Adipose tissue (tissue), 3 donors: ENCODE measurements around the gene AURKAIP1. TPM values are rescaled to one million over a fixed set of nuclear protein-coding genes. Genes with fewer than 3 reads are reported as not detected.
"Not testable (repeated sequence)": the region's sequence is repeated elsewhere in the genome, so short reads cannot be mapped to it uniquely, and the experiment has no call there.

Experiments
- H3K27ac ChIP-seq: one replicate; pipeline ENCODE4 v1.5.1; 2013; ENCODE audit warnings: low read depth, low read length
- WGBS, 3 donors: extraction: QIAGEN DNeasy Blood & Tissue Kit; methylation state at CpG; one replicate each; pipeline ENCODE4 v1.1.7; 2013; 5-methylcytosine and 5-hydroxymethylcytosine counted together
- polyA plus RNA-seq, 3 donors: library from polyadenylated mRNA; stranded (reverse); fragments of 200-250 nt; gene quantifications; one replicate each; pipeline ENCODE4 v1.2.3, GENCODE V29; 2013
- donor health status: healthy with polysubstance abuse.
- donor health status: Bipolar disorder and iron deficiency.
- donor health status: healthy.

AURKAIP1 gene
- polyA plus RNA-seq, 3 donors, result 129 to 240 (median 165) TPM

DNA sequence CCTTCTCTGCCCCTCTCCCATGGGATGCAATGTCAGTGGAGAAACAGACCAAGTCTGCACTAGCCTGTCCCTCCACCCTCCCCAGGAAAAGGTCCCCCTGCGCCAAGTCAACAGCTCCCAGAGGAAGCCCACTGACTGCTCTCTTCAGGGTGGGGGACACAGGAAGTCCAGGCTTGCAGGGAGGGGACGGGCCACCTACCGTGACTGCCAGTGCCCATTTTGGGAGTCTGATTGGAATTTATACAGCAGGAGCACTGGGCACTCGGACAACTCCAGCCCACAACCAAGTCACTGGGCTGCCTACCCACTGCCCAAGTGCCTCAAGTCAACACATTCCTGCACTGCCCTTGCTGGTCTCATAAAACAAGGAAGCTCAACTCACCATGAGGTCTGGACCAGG is 18.0 kb upstream of the AURKAIP1 start:
- 85 to 94% (median 93%) methylated on average over 4 of the region's 4 CpGs for WGBS, 3 donors

DNA sequence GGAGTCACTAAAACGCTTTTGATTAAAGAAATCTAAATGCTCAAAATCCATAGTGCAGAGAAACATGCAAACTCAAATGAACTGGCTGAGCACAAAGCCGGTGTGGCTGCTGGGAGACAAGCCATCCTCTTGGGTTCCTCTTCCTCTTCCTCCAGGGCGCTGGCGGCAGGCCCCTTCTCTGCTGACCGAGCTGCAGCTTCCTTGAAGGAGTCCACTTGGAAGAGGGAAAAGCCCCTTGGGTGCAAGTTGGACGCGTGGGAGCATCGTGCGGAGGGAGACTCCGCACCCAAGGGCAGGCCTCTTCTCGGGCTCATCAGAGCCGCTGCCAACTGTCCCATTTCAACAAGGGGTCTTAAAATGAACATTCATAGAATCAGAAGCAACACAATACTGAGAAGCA is 16.2 kb upstream of the AURKAIP1 start:
- H3K27ac ChIP-seq, result no peak overlapping the region
- 72 to 88% (median 73%) methylated on average over 12 of the region's 12 CpGs for WGBS, 3 donors

More for the DNA sequence above, 18.0 kb upstream of the AURKAIP1 start:
- H3K27ac ChIP-seq, result no peak overlapping the region

DNA sequence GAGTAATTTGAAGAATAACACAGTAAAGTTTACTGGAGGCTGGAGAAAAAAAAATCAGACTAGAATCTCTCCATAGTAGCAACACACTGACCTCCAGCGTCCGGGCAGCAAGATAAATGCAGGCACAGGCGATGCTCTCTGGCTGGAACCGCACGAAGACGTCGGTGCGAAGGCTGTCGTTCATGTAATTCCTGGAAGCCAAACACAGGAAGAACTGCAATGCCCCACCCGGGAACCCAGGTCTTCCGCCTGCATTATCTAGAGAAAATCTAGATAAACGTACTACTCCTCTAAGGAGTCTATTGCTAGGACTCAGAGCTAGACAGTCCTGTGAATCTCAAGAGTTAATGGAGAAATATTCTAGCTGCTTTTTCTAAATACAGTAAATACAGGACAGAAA is 15.7 kb upstream of the AURKAIP1 start:
- WGBS, 3 donors, result 79 to 84% (median 83%) methylated on average over 12 of the region's 12 CpGs
- H3K27ac ChIP-seq, result no peak overlapping the region

DNA sequence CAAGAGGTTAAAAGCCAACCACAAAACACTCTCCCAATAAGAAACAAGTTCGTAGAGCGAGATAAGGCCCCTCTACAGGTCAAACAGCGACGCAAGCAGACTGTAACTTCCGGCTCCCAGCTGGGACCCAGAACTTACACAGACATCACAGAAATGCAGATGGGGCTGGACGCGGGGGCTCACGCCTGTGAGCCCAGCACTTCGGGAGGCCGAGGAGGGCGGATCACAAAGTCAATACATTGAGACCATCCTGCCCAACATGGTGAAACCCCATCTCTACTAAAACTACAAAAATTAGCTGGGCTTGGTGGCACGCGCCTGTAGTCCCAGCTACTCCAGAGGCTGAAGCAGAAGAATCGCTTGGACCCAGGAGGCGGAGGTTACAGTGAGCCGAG is 13.1 kb upstream of the AURKAIP1 start:
- no peak overlapping the region for H3K27ac ChIP-seq
- 94 to 99% (median 97%) methylated on average over 16 of the region's 16 CpGs for WGBS, 3 donors

DNA sequence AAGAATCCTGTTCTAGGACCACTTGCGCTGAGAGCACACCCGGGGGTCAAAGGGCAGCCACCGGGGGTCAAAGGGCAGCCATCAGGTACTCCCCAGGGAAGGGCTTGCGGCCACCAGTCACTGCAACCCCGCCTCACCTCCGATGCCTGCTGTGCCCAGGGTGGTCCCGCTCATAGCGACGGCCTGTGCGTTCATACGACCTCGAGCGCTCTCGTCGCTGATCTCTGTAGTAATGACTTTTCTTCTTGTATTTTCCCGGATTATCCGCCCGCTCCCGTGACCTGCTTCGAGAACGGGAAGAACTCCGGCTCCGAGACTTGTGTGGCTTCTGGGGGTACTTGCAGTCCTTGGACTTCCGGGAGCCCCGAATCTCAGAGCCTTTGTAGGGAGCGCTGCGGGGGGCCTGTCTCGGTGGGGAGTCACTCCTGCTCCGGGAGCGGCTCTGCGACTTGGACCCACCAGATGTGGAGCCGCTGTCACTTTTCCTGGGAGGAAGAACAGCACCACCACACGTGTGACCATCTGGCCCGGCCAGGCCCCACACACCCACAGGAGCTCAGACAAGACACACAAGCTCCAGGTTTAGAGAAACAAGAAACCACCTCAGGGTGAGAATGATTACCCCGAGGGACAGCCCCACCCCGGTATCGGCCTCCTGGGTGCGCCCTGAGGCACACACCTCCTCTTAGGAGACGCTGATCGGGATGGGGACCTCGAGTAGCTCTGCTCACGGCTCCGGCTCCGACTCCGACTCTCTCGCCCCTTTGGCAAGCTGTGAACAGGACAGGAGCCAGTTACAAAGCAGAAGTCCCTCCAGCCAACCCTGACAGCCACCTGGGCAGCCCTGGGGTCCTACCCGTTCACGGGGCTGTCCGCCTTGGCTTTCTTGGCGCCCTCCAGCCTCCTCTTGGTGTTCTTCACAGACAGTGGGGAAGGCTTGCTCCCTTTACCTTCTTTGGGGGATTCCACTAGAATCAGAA is 12.4 kb upstream of the AURKAIP1 start:
- 96% methylated on average over 50 of the region's 50 CpGs for WGBS, 3 donors
- no peak overlapping the region for H3K27ac ChIP-seq

DNA sequence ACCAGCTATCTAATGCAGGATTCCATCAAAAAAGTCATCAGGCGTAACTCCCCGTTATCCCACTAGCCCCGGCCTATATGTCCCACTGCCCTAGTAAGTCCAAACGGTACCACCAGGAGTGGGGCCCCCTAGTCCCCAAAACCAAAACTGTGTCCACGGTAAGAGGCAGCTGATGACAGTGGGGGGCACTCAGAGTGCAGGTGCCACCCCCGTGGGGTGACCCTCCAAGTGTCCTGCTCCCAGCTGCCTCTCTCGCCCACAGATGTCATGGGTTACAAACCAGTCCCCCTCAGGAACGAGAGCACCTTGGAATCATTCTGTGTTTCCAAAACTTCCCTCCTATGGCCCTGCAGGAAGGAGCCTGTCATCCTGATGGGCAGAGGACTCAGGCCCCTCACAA is 10.9 kb upstream of the AURKAIP1 start:
- H3K27ac ChIP-seq, result no peak overlapping the region
- WGBS, 3 donors, result 89 to 93% (median 89%) methylated on average over 8 of the region's 8 CpGs

DNA sequence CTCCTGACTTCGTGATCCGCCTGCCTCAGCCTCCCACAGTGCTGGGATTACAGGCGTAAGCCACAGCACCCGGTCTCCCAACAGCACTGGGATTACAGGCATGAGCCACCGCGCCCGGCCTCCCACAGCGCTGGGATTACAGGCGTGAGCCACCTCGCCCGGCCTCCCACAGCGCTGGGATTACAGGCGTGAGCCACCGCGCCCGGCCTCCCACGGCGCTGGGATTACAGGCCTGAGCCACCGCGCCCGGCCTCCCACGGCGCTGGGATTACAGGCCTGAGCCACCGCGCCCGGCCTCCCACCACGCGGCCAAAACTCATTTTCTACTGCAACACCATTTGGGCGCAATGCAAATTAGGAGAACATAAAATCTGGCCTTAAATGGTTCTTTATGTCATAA is 10.3 kb upstream of the AURKAIP1 start:
- H3K27ac ChIP-seq, result not testable (repeated sequence)
- 95% methylated on average over 29 of the region's 29 CpGs for WGBS, 3 donors

DNA sequence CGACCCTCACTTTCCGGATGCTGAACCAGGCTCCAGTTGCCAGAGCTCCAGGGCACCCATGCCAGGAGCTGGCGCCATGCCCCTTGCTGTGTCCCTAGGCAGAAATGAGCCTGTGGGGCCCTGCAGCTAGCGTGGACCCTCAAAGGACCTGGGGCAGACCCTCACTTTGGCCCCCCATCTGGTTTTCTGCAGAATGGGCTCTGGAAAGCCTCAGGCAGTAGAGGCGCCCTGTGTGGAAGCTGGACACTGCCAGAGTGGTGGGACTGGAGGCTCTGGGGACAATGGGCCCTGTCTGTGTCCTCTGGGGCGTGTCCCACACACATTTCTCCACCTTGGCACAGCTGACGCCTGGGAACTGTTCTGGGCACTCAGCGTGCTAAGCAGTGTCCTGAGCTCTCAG is 6.3 kb upstream of the AURKAIP1 start:
- WGBS, 3 donors, result 80 to 84% (median 83%) methylated on average over 8 of the region's 8 CpGs
- no peak overlapping the region for H3K27ac ChIP-seq

DNA sequence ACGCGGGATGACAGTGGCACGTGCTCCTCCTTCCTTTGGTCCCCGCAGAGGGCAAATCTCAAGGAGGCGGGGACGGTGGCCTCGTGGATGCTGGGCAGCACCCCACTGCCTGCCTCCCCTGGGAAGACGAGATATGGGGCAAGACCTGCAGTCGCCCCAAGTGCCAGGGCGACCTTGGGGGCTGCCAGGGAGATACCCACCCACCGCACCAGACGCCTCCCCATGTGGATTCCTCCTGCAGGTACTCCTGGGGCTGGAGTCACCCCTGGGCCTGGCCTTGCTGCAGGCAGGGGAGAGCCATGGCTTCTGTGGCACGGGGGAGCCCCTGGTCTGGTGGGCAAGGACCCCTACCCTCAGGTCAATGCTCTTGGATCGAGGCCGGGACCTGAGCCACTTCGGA is 5.9 kb upstream of the AURKAIP1 start:
- 88 to 94% (median 93%) methylated on average over 10 to 16 of the region's 16 CpGs for WGBS, 3 donors
- no peak overlapping the region for H3K27ac ChIP-seq

DNA sequence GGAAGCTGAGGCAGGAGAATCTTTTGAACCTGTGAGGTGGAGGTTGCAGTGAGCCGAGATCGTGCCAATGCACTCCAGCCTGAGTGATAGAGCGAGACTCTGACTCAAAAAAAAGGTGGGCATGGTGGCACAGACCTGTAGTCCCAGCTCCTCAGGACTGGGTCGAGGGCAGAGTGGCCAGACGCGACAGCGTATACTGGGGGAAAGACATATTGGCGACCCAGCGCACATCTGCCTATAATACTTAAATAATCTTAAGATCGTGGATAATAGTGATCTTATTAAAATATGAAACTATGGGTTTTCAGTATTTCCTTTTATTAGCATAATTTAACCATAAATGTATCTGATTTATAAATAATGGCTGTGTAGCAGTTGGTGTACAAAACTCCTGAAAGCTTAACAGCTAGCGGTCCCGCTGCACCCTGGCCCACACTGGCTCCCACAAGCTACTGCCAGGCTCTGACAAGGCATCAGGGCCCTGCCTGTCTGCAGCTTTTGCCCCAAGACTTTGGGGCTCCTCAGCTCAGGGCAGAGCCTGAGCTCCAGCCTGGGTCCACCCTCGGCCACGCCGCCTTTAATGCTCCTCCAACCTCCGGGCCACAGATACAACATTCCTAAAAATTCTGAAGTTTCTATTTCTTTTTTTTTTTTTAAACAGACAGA is 2.7 kb upstream of the AURKAIP1 start:
- H3K27ac ChIP-seq, result no peak overlapping the region
- WGBS, 3 donors, result 95 to 96% (median 96%) methylated on average over 16 of the region's 16 CpGs

DNA sequence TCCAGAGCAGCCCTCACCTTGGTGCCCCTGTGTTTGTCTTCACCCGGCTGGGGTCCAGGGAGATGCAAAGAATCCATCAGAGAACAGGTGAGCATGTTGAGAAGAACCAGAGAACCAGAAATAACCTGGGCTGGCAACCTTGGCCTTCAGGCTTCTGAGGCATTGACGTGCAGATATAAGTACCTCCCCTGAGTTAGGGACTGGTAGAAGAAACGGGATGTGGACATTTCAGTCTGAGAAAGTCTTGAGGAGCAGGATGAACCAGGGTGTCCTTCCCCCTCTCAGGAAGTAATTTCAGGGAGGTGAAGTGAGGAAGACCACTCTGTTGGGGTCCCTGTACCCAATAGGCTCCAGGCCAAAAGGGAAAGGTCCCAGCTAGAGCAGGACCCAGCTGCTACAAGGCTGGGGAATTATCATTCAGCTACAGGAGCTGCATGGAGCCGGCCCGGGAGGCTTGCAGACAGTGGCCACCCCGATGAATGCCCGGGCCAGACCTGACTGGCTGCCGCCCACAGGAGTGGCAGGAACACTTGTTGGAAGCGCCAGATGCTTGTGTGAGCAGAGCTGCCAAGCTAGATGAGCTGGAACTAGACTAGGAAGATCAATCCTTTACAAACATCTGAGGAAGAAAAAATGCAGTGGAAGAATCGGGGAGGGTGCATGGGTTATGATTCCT is 1.7 kb upstream of the AURKAIP1 start:
- 85 to 90% (median 87%) methylated on average over 10 of the region's 10 CpGs for WGBS, 3 donors

DNA sequence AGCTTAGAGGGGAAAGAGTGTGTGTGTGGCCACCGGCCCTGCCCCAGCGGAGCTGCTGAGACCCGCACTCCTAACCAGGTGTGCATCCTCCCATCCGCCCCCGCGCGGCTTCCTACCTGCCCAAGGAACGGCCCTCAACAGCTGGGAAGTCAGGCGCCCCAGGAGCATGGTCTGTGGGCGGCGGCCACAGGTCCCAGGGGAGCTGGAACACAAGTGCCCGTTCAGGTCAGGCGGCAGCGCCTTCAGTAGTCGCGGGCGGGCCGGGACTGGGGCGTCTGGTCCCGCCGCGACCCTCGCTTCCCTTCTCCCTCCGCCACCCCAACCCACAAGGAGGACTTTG is 448 bp downstream of the AURKAIP1 start:
- peak overlapping the region; percentile 80 for H3K27ac ChIP-seq
- 0 to 3% (median 0%) methylated on average over 17 to 24 of the region's 24 CpGs for WGBS, 3 donors

More for the DNA sequence above, 1.7 kb upstream of the AURKAIP1 start:
- no peak overlapping the region for H3K27ac ChIP-seq

DNA sequence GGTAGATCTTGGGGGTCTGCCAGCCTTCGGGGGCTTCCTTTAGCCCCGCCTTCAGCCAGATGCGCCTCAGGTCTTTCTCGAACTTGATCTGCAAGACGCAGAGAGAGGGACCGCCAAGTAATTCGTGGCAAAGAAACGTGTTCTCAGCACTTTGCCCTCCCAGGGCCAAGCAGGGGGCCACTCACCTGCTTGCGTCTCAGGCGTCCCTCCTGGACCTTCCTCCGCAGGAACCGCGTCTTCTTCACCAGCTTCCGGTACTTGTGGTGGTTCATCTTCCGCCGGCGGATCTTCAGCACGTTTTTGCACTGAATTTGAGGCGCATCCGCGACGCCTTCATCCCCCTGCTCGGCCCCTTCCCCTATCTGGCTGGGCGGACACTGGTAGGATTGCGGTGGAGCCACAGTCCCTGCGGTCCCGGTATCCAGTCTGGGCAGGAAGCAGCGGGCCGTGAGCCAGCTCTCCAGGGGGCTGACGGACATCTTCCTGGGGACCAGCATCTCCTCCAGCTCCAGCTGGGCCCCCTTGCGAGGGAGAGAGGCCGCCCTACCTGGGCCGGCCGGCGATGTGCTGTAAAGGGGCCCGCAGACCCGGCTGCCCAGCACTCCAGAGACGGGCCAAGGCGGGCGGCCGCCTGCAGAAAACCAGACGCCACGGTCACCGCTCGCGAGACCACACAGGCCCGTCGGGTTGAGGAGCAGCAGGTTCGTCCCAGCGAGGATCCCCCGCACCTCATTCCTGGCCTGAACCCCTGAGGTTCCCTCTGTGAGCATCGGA is 1.0 kb downstream of the AURKAIP1 start:
- H3K27ac ChIP-seq, result no peak overlapping the region
- WGBS, 3 donors, result 47 to 51% (median 50%) methylated on average over 42 to 52 of the region's 52 CpGs

DNA sequence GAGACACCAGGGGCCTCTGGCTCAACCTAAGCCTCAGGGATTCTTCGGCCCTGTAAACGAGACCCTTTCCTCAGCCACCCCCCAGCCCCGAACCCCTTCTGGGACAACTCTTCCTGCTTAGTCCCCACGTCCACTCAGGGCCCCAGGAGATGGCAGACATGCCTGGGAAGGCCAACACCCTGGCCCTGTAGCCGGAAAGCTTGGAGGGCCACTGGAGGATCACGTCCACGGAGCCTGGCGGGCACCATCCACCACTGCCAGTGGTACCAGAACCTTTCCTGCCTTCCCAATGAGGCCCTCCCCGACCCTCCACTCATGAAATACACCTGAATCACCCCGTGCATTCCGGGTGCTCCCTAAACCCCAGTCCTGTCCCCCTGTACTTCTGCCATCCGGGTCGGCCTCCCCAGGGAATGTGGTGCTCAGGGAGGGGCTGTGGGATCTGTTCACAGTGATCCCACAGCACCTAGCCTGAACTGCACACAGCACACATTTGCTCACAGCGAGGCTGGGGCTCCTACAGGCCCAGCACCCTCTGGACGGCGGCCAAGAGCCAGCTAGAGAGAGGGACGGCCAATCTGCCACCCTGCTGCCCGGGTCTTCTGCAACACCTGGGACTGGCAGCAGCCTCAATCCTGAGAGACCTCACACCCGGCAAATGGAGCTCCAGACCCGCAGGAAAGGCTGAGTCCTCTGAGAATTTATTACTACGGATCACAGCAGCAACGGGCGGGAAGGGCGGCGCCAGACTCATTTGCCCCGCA is 1.8 kb downstream of the AURKAIP1 start:
- H3K27ac ChIP-seq, result no peak overlapping the region
- 78 to 87% (median 86%) methylated on average over 26 of the region's 26 CpGs for WGBS, 3 donors

DNA sequence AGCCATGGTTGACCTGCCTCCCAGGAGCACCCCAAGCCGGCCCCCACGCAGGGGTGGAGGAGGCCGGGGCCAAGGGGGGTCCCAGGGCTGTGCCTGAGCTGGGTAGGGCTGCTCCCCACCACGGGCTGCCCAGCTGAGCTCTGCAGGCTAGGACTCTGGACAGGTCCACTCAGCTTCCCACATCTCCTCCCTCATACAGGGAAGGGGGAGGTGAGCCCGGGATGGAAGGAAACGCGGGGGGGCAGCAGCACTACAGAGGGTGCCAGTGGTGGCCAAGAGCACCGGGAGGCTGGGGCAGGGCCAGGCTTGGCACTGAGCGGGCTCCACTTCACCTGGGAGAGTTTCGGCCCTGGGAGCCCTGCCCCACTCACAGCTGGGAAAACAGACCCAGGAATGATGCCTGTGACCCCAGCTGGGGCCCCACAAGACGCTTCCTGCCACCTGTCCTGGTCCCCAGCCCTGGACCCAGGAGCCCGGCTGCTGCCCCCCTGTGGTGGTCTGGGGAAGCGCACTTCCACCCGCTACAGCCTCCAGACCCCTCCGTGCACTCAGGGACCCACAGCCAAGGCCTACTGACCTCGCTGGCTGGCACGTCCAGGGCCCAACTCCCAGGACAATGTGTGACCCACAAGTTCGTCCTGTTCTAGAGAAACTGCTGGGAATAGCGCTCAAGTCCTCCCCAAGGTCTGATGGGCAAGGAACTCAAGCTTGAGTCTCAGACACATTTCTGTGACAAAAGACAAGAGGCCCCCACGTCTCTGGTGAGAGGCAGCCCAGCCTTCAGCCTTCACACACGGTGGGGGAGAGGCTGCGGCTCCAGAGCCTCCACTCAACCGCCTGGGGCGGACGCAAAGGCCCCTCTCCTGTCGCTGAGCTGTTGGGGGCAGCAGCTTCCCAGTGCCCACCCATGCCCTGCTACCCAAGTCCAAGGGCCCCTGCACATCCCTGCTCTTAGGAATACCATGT is 3.0 kb downstream of the AURKAIP1 start:
- WGBS, 3 donors, result 24 to 30% (median 26%) methylated on average over 26 of the region's 26 CpGs
- no peak overlapping the region for H3K27ac ChIP-seq

DNA sequence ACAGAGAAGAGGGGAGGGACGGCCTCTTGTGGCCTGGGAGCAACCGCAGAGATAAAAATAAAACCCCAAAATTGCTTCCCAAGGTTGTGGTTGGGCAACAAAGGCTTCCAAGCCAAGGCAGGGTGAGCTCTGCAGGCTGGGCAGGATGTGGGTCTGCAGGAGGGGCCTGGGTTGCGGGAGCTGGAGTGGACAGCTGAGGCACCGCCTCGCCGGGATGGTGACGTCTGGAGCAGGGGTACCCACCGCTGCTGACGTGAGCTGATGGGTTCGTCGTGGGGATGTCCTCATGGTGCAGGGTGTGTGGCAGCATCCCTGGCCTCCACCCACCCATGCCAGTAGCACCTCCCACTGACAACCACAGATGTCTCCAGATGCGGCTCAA is 3.7 kb downstream of the AURKAIP1 start:
- WGBS, 3 donors, result 34 to 59% (median 41%) methylated on average over 12 of the region's 12 CpGs
- no peak overlapping the region for H3K27ac ChIP-seq
